Mesenchymal stem cell (in vitro differentiated cells and primary cell): Measurements from ENCODE around the gene TNFRSF8.
A peak's percentile ranks its signal among the peaks of the same experiment; 100 is the strongest.

ENCODE experiments used
- DNase-seq: peaks from one replicate; pipeline ENCODE4 v3.0.0-alpha.2; 2013
- H2AFZ ChIP-seq: one replicate; pipeline ENCODE4 v1.6.1; 2013; ENCODE audit warnings: low read depth, mild to moderate bottlenecking, control low read depth, inconsistent platforms, low read length, moderate library complexity
- H2AK5ac ChIP-seq: 2 replicates; pipeline ENCODE4 v1.6.1; 2013; ENCODE audit warnings: low read length, moderate library complexity, mild to moderate bottlenecking, inconsistent platforms; ENCODE audit not compliant: severe bottlenecking
- H2BK120ac ChIP-seq: one replicate; pipeline ENCODE4 v1.6.1; 2013; ENCODE audit warnings: low read depth, mild to moderate bottlenecking, inconsistent platforms, low read length, moderate library complexity
- H2BK12ac ChIP-seq, 2 experiments: one replicate each; pipeline ENCODE4 v1.6.1; 2013; ENCODE audit warnings: inconsistent platforms in 2 of 2, low read length in 2 of 2, mild to moderate bottlenecking in 2 of 2, moderate library complexity in 2 of 2, control low read depth in 1 of 2
- H2BK15ac ChIP-seq: one replicate; pipeline ENCODE4 v1.6.1; 2013; ENCODE audit warnings: mild to moderate bottlenecking, low read depth, inconsistent platforms; ENCODE audit not compliant: poor library complexity, severe bottlenecking
- H2BK5ac ChIP-seq: 2 replicates; pipeline ENCODE4 v1.6.1; 2013; ENCODE audit warnings: low read depth, mild to moderate bottlenecking, low read length, control low read depth, inconsistent platforms; ENCODE audit not compliant: poor library complexity, severe bottlenecking
- H3K14ac ChIP-seq, 2 experiments: one replicate each; pipeline ENCODE4 v1.6.1; 2013; ENCODE audit warnings: inconsistent platforms in 2 of 2, low read length in 2 of 2, control low read depth in 1 of 2, mild to moderate bottlenecking in 1 of 2, moderate library complexity in 1 of 2
- H3K18ac ChIP-seq, 2 experiments: one replicate each; pipeline ENCODE4 v1.6.1; 2013; ENCODE audit warnings: inconsistent platforms in 2 of 2, low read length in 2 of 2, control low read depth in 1 of 2, low read depth in 1 of 2, mild to moderate bottlenecking in 1 of 2
- H3K23ac ChIP-seq, 2 experiments: one replicate each; pipeline ENCODE4 v1.6.1; 2013; ENCODE audit warnings: inconsistent platforms in 2 of 2, low read length in 2 of 2, mild to moderate bottlenecking in 2 of 2, moderate library complexity in 2 of 2, control low read depth in 1 of 2
- H3K27ac ChIP-seq: 2 replicates; pipeline ENCODE4 v1.5.1; 2013; ENCODE audit warnings: mild to moderate bottlenecking, moderate library complexity, low read length, control low read depth, inconsistent platforms; ENCODE audit not compliant: poor library complexity, severe bottlenecking
- H3K27me3 ChIP-seq, 2 experiments: 2 replicates each; pipeline versions ENCODE4 v1.6.1 to v1.7.0; 2013; ENCODE audit warnings: low read length in 2 of 2, mild to moderate bottlenecking in 2 of 2, moderate library complexity in 2 of 2, control low read depth in 1 of 2, inconsistent platforms in 1 of 2; ENCODE audit not compliant: control insufficient read depth in 1 of 2, insufficient read depth in 1 of 2
- H3K36me3 ChIP-seq, 2 experiments: 2 replicates each; pipeline versions ENCODE4 v1.6.1 to v1.7.0; 2013; ENCODE audit warnings: low read length in 2 of 2, control low read depth in 1 of 2, inconsistent platforms in 1 of 2, low read depth in 1 of 2, mild to moderate bottlenecking in 1 of 2; ENCODE audit not compliant: insufficient read depth in 2 of 2, control insufficient read depth in 1 of 2
- H3K4ac ChIP-seq, 2 experiments: one replicate each; pipeline ENCODE4 v1.6.1; 2013; ENCODE audit warnings: inconsistent platforms in 2 of 2, low read length in 2 of 2, mild to moderate bottlenecking in 2 of 2, moderate library complexity in 2 of 2, control low read depth in 1 of 2, low read depth in 1 of 2
- H3K4me1 ChIP-seq: 2 replicates; pipeline ENCODE4 v1.6.1; 2013; ENCODE audit warnings: low read depth, low read length, control low read depth; ENCODE audit not compliant: control insufficient read depth, insufficient read depth
- H3K4me2 ChIP-seq: 2 replicates; pipeline ENCODE4 v1.6.1; 2013; ENCODE audit warnings: low read length, mild to moderate bottlenecking, inconsistent platforms; ENCODE audit not compliant: poor library complexity, severe bottlenecking
- H3K4me3 ChIP-seq, 2 experiments: 2 replicates each; pipeline versions ENCODE4 v1.5.1 to v1.7.0; 2013; ENCODE audit warnings: low read length in 2 of 2, mild to moderate bottlenecking in 2 of 2, control low read depth in 1 of 2, low read depth in 1 of 2; ENCODE audit not compliant: insufficient read depth in 1 of 2
- H3K79me1 ChIP-seq: replicated peaks from 2 replicates; pipeline ENCODE4 v1.6.1; 2013; ENCODE audit warnings: mild to moderate bottlenecking, control low read depth, low read length, inconsistent platforms; ENCODE audit not compliant: poor library complexity, severe bottlenecking
- H3K9ac ChIP-seq: 2 replicates; pipeline ENCODE4 v1.7.0; 2013; ENCODE audit warnings: mild to moderate bottlenecking, low read length, moderate library complexity
- H3K9me3 ChIP-seq: 2 replicates; pipeline ENCODE4 v1.7.0; 2013; ENCODE audit warnings: mild to moderate bottlenecking, low read length; ENCODE audit not compliant: control insufficient read depth
- H4K8ac ChIP-seq: one replicate; pipeline ENCODE4 v1.6.1; 2013; ENCODE audit warnings: inconsistent platforms, mild to moderate bottlenecking, low read length, moderate library complexity
- H4K91ac ChIP-seq: one replicate; pipeline ENCODE4 v1.6.1; 2013; ENCODE audit warnings: mild to moderate bottlenecking, low read length, inconsistent platforms
- WGBS: methylation state at CpG from one replicate; pipeline ENCODE4 v1.1.7; 2013; ENCODE audit warnings: mixed read lengths; 5-methylcytosine and 5-hydroxymethylcytosine counted together

Gene TNFRSF8

DNA sequence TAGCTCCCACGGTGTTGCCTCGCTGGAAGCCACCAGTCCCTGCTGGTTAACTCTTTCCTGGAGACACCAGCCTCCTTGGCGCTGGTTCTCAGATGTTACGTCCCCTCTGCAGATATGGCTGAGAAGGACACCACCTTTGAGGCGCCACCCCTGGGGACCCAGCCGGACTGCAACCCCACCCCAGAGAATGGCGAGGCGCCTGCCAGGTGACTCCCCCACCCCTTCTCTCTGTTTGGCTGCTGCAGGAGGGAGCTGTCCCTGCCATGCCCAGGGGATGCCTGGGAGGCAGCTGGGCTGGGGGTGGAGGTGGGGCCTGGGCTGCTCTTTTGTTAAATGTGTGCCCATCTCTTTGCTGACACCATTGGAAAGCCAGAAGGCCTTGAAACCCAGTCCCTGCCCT lies 60.1 kb downstream of the TNFRSF8 start:
- DNase-seq, result no peak
- no peak overlapping the region for H3K18ac ChIP-seq
- H3K36me3 ChIP-seq, result no peaks in the 10 kb centered on the region
- peaks cover 22 to 25% of the 10 kb centered on the region in 2 experiments for H3K27me3 ChIP-seq
- H3K4me2 ChIP-seq, result no peak overlapping the region
- 82% methylated on average over 8 of the region's 8 CpGs for WGBS
- H3K4me3 ChIP-seq, result no peak overlapping the region
- no peaks in the 10 kb centered on the region for H3K79me1 ChIP-seq
- H3K9me3 ChIP-seq, result no peaks in the 10 kb centered on the region
- H2BK5ac ChIP-seq, result no peak overlapping the region
- H2AFZ ChIP-seq, result no peak overlapping the region
- no peak overlapping the region for H4K8ac ChIP-seq
- no peak overlapping the region for H2BK120ac ChIP-seq
- H2BK15ac ChIP-seq, result no peak overlapping the region
- H3K14ac ChIP-seq, result no peak overlapping the region
- no peaks in the 10 kb centered on the region for H3K4me1 ChIP-seq
- no peak overlapping the region for H3K4ac ChIP-seq
- no peak overlapping the region for H4K91ac ChIP-seq
- no peak overlapping the region for H2BK12ac ChIP-seq
- H3K23ac ChIP-seq, result no peak overlapping the region
- no peak overlapping the region for H3K9ac ChIP-seq
- H3K27ac ChIP-seq, result no peak overlapping the region
- no peak overlapping the region for H2AK5ac ChIP-seq

DNA sequence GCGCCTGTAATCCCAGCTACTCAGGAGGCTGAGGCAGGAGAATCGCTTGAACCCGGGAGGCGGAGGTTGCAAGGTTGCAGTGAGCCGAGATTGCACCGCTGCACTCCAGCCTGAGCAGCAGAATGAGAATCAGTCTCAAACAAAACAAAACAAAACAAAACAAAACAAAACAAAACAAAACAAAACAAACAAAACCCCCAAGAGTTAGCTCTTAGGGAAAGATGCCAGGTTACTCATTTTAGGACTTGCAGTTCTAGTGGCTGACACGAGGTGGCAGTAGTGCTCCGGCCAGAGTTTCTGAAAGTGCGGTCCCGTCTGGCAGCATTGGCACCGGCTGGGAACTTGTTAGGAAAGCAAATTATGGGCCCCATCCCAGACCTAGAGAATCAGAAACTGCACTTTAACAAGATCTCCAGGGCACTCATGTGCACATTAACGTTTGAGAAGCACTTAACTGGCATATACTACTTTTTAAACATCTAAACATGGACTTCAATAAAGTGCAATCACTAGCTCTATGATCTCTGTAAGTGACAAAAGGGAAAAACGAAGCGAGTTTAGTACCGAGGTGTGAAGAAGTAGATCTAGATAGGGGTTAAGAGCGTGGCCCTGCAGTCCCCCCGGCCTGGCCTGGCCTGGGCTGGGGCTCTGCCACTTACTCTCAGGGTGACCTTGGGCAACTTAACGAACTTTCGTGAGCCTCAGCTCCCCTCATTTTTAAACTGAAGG lies 61.8 kb downstream of the TNFRSF8 start:
- H3K4ac ChIP-seq, result no peak overlapping the region
- no peak overlapping the region for H3K18ac ChIP-seq
- no peak overlapping the region for H3K14ac ChIP-seq
- H4K8ac ChIP-seq, result peak overlapping the region; percentile 69
- H2AFZ ChIP-seq, result no peak overlapping the region
- no peaks in the 10 kb centered on the region for H3K9me3 ChIP-seq
- no peaks in the 10 kb centered on the region for H3K79me1 ChIP-seq
- H2BK120ac ChIP-seq, result no peak overlapping the region
- H3K27me3 ChIP-seq, result peaks cover 22 to 25% of the 10 kb centered on the region in 2 experiments
- H2BK12ac ChIP-seq, result peak overlapping the region; percentile 2 to 81
- no peak overlapping the region for H2BK15ac ChIP-seq
- H3K23ac ChIP-seq, result no peak overlapping the region
- no peaks in the 10 kb centered on the region for H3K4me1 ChIP-seq
- no peak overlapping the region for H4K91ac ChIP-seq
- H3K9ac ChIP-seq, result peak overlapping the region; percentile 19
- no peak overlapping the region for H2AK5ac ChIP-seq
- H3K4me2 ChIP-seq, result no peak overlapping the region
- H3K36me3 ChIP-seq, result no peaks in the 10 kb centered on the region
- peak; percentile 72 for DNase-seq
- WGBS, result 44% methylated on average over 14 of the region's 19 CpGs
- no peak overlapping the region for H3K27ac ChIP-seq
- no peak overlapping the region for H2BK5ac ChIP-seq
- H3K4me3 ChIP-seq, result no peak overlapping the region

DNA sequence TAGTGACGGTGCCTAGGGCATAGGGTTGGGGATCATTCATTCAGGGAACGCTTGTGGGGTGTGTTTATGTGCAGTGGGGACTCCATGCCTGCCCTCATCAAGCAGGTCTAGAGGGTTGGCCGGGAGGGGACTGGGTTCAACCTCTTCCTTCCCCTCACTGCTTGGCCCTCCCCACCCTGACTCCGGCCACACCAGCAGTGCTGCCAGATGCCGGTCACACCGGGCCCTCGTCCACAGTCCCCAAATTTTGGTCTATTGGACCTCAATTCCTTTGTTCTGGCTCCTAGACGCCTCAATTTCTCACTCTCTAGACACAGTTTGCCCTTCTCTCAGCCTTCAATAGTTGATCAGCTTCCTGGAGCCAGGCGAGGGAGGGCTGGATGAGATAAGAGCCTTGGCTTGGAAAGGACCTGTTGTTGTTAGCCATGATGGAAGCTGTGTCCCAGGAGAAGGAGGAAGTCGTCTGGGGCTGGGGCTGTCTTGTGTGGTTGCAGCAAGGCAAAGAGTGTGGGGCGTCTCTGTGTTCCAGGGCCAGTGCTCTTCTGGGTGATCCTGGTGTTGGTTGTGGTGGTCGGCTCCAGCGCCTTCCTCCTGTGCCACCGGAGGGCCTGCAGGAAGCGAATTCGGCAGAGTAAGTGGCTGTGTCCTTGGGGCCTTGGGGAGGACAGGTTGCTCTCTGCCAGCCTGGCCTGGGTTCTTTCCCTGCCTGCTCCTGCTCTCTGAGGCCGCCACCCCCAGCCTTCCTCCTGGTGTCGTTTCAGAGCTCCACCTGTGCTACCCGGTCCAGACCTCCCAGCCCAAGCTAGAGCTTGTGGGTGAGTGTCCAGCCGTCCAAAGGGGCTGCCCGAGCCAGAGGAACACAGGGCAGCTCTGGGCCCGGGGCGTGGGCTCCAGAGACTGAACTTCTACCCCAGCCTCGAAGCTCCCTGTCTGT lies 62.6 kb downstream of the TNFRSF8 start:
- Histone ChIP-seq H3K27me3 (peaks cover 15 to 23% of the 10 kb centered on the region in 2 experiments), H3K4me1 (no peaks in the 10 kb centered on the region), H3K18ac (peak overlapping the region in 1 of 2 experiments; percentile 42), H4K91ac (peak overlapping the region; percentile 44), H3K4ac (peak overlapping the region in 1 of 2 experiments; percentile 35), H2AK5ac (no peak overlapping the region), H2AFZ (no peak overlapping the region), H3K27ac (no peak overlapping the region), H4K8ac (peak overlapping the region; percentile 1), H3K14ac (no peak overlapping the region), H3K23ac (no peak overlapping the region), H3K79me1 (no peaks in the 10 kb centered on the region), H3K9ac (peak overlapping the region; percentile 19), H3K9me3 (no peaks in the 10 kb centered on the region), H2BK5ac (no peak overlapping the region), H2BK12ac (peak overlapping the region; percentile 2 to 81), H3K4me3 (no peak overlapping the region), H2BK120ac (peak overlapping the region; percentile 42), H2BK15ac (no peak overlapping the region), H3K36me3 (no peaks in the 10 kb centered on the region), H3K4me2 (no peak overlapping the region)
- WGBS, result 88% methylated on average over 23 of the region's 24 CpGs
- DNase-seq, result no peak

DNA sequence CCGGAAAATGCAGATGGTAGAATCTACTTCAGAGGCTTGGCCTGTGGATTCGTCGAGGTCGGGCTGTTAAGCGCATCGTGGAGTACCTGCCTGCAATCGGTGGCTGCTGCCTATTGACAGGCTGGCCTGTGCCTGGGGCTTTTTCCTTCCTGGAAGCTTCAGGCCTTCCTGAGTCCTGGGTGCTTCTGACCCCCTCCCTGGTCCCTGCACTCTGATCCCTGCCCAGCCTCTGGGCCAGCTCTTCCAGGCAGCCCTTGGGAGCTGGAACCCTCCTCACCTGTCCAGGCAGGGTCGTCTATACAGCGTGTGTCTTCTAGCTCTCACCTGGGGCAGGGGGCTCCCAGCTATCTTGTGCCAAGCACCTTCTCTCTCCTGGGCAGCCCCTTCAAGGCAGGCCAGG lies 63.7 kb downstream of the TNFRSF8 start:
- Histone ChIP-seq H3K14ac (no peak overlapping the region), H3K79me1 (no peaks in the 10 kb centered on the region), H3K9ac (no peak overlapping the region), H3K27ac (no peak overlapping the region), H3K23ac (no peak overlapping the region), H2AFZ (no peak overlapping the region), H3K4ac (no peak overlapping the region), H2AK5ac (no peak overlapping the region), H3K9me3 (no peaks in the 10 kb centered on the region), H3K18ac (no peak overlapping the region), H4K91ac (no peak overlapping the region), H4K8ac (no peak overlapping the region), H2BK120ac (peak overlapping the region; percentile 4), H2BK15ac (no peak overlapping the region), H2BK12ac (peak overlapping the region in 1 of 2 experiments; percentile 45), H3K4me1 (no peaks in the 10 kb centered on the region), H3K4me2 (no peak overlapping the region), H3K36me3 (no peaks in the 10 kb centered on the region), H3K4me3 (no peak overlapping the region), H3K27me3 (peaks cover 7 to 12% of the 10 kb centered on the region in 2 experiments), H2BK5ac (no peak overlapping the region)
- WGBS, result 93% methylated on average over 9 of the region's 9 CpGs
- DNase-seq, result no peak
